ENCODE data around the gene SVIL.

DNA sequence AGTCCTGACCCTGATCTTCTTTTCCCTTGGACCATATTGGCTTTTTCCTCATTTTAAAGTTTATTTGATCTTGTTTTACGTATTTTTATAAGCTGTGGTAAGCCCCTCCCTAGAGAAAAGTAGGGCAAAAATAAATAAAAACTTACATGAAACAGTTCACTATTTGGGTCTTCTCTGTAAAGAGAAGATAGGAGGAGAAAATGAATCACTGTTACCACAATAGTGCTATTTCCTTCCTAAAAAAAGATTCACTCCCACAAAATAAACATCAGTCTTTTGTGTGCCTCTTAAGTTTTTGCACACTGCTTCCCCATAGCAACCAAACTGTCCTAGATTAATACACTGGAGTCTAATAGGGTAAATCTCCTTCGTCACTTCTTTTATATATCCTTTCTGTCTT lies 1.4 kb upstream of the SVIL start:
- TF ChIP-seq POLR2AphosphoS5 (IDR thresholded peaks at IDR 0.05) (no peak), POLR2A (IDR thresholded peaks at IDR 0.05; ENCODE audit: low read depth) (no peak)

Measured in esophagus muscularis mucosa (tissue), 2 donors.